ENCODE measurements around the gene PDE6B.

DNA sequence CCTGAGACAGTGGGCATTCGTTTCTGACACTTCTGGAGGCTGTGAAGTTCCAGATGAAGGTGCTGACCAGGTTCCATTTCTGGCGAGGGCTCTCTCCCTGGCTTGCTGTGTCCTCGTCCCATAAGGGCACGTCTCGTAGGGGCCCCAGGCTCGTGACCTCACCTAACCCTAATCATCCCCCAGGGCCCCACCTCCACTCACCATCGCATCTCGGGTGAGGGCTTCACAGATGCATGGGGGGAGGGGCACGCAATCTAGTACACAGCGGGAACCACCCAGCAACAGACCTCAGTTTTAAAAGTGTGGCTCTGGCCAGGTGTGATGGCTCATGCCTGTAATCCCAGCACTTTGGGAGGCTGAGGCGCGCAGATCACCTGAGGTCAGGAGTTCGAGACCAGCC, 22.1 kb downstream of the PDE6B start:
- TF ChIP-seq, protein P1, sequence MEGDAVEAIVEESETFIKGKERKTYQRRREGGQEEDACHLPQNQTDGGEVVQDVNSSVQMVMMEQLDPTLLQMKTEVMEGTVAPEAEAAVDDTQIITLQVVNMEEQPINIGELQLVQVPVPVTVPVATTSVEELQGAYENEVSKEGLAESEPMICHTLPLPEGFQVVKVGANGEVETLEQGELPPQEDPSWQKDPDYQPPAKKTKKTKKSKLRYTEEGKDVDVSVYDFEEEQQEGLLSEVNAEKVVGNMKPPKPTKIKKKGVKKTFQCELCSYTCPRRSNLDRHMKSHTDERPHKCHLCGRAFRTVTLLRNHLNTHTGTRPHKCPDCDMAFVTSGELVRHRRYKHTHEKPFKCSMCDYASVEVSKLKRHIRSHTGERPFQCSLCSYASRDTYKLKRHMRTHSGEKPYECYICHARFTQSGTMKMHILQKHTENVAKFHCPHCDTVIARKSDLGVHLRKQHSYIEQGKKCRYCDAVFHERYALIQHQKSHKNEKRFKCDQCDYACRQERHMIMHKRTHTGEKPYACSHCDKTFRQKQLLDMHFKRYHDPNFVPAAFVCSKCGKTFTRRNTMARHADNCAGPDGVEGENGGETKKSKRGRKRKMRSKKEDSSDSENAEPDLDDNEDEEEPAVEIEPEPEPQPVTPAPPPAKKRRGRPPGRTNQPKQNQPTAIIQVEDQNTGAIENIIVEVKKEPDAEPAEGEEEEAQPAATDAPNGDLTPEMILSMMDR (IDR thresholded peaks at IDR 0.05): no peak
- TF ChIP-seq EP300 (IDR thresholded peaks at IDR 0.05) (no peak), POLR2A (IDR thresholded peaks at IDR 0.05) (no peak)
